HUES48 (cell line): ENCODE measurements around the gene TRPV4.

Experiments
- H3K27ac ChIP-seq: one replicate; pipeline ENCODE4 v1.7.0; 2013; ENCODE audit warnings: low read depth, low read length, inconsistent platforms
- H3K27me3 ChIP-seq: 2 replicates; pipeline ENCODE4 v1.6.1; 2013; ENCODE audit warnings: mild to moderate bottlenecking, low read length; ENCODE audit not compliant: control insufficient read depth, insufficient read depth
- H3K36me3 ChIP-seq: 2 replicates; pipeline ENCODE4 v1.6.1; 2013; ENCODE audit warnings: low read length; ENCODE audit not compliant: control insufficient read depth, insufficient read depth
- H3K4me1 ChIP-seq: 2 replicates; pipeline ENCODE4 v1.6.1; 2013; ENCODE audit warnings: mild to moderate bottlenecking, low read length; ENCODE audit not compliant: control insufficient read depth, insufficient read depth
- H3K4me3 ChIP-seq: 2 replicates; pipeline ENCODE4 v1.5.1; 2013; ENCODE audit warnings: mild to moderate bottlenecking, low read depth, low read length
- H3K9ac ChIP-seq: 2 replicates; pipeline ENCODE4 v1.6.1; 2013; ENCODE audit warnings: mild to moderate bottlenecking, low read depth, low read length, moderate library complexity
- H3K9me3 ChIP-seq: 2 replicates; pipeline ENCODE4 v1.6.1; 2013; ENCODE audit warnings: low read length; ENCODE audit not compliant: control insufficient read depth, insufficient read depth

Gene TRPV4

GRCh38 chr12:109767991-109768900, 65.0 kb downstream of the TRPV4 start:
- Histone ChIP-seq H3K4me1 (no peaks in the 10 kb centered on the region), H3K36me3 (no peaks in the 10 kb centered on the region), H3K27ac (no peak overlapping the region), H3K4me3 (no peak overlapping the region), H3K9ac (no peak overlapping the region), H3K9me3 (no peaks in the 10 kb centered on the region), H3K27me3 (no peaks in the 10 kb centered on the region)

- Histone ChIP-seq H3K27ac (no peak overlapping the region), H3K4me3 (no peak overlapping the region), H3K27me3 (no peaks in the 10 kb centered on the region), H3K36me3 (no peaks in the 10 kb centered on the region), H3K9ac (no peak overlapping the region), H3K9me3 (no peaks in the 10 kb centered on the region), H3K4me1 (no peaks in the 10 kb centered on the region)
Observed at GRCh38 chr12:109767456-109767855, 65.7 kb downstream of the TRPV4 start.

GRCh38 chr12:109766251-109766778, 66.9 kb downstream of the TRPV4 start:
- H3K4me3 ChIP-seq: no peak overlapping the region

GRCh38 chr12:109765446-109765810, 67.8 kb downstream of the TRPV4 start:
- no peak overlapping the region for H3K27ac ChIP-seq

More at GRCh38 chr12:109766251-109766778, 66.9 kb downstream of the TRPV4 start:
- Histone ChIP-seq H3K36me3 (no peaks in the 10 kb centered on the region), H3K9me3 (no peaks in the 10 kb centered on the region), H3K27ac (no peak overlapping the region), H3K4me1 (no peaks in the 10 kb centered on the region), H3K9ac (no peak overlapping the region), H3K27me3 (no peaks in the 10 kb centered on the region)

GRCh38 chr12:109764776-109765445, 68.3 kb downstream of the TRPV4 start:
- no peaks in the 10 kb centered on the region for H3K9me3 ChIP-seq
- H3K27ac ChIP-seq: no peak overlapping the region
- H3K27me3 ChIP-seq: no peaks in the 10 kb centered on the region
- H3K4me3 ChIP-seq: no peak overlapping the region
- H3K36me3 ChIP-seq: no peaks in the 10 kb centered on the region
- H3K4me1 ChIP-seq: no peaks in the 10 kb centered on the region
- H3K9ac ChIP-seq: no peak overlapping the region

More at GRCh38 chr12:109765446-109765810, 67.8 kb downstream of the TRPV4 start:
- Histone ChIP-seq H3K4me1 (no peaks in the 10 kb centered on the region), H3K9me3 (no peaks in the 10 kb centered on the region), H3K27me3 (no peaks in the 10 kb centered on the region), H3K36me3 (no peaks in the 10 kb centered on the region), H3K4me3 (no peak overlapping the region), H3K9ac (no peak overlapping the region)

GRCh38 chr12:109764123-109764522, 69.1 kb downstream of the TRPV4 start:
- Histone ChIP-seq H3K27ac (no peak overlapping the region), H3K4me3 (no peak overlapping the region), H3K4me1 (no peaks in the 10 kb centered on the region; the same call in 1 of the 2 replicates), H3K36me3 (no peaks in the 10 kb centered on the region), H3K27me3 (no peaks in the 10 kb centered on the region), H3K9me3 (no peaks in the 10 kb centered on the region), H3K9ac (no peak overlapping the region)

GRCh38 chr12:109763201-109763841, 69.9 kb downstream of the TRPV4 start:
- Histone ChIP-seq H3K27ac (no peak overlapping the region), H3K4me1 (peaks cover 5% of the 10 kb centered on the region; the same call in 1 of the 2 replicates), H3K36me3 (no peaks in the 10 kb centered on the region), H3K9ac (no peak overlapping the region), H3K4me3 (no peak overlapping the region), H3K9me3 (no peaks in the 10 kb centered on the region), H3K27me3 (no peaks in the 10 kb centered on the region)

GRCh38 chr12:109762673-109763191, 70.5 kb downstream of the TRPV4 start:
- Histone ChIP-seq H3K9ac (no peak overlapping the region), H3K27ac (no peak overlapping the region), H3K36me3 (no peaks in the 10 kb centered on the region)

GRCh38 chr12:109762071-109762672, 71.0 kb downstream of the TRPV4 start:
- peaks cover 9% of the 10 kb centered on the region; the same call in 1 of the 2 replicates for H3K4me1 ChIP-seq
- no peak overlapping the region for H3K4me3 ChIP-seq
- H3K27me3 ChIP-seq: no peaks in the 10 kb centered on the region
- H3K27ac ChIP-seq: no peak overlapping the region
- no peak overlapping the region for H3K9ac ChIP-seq
- no peaks in the 10 kb centered on the region for H3K9me3 ChIP-seq
- no peaks in the 10 kb centered on the region for H3K36me3 ChIP-seq

More at GRCh38 chr12:109762673-109763191, 70.5 kb downstream of the TRPV4 start:
- H3K4me1 ChIP-seq: peaks cover 9% of the 10 kb centered on the region; the same call in 1 of the 2 replicates
- H3K27me3 ChIP-seq: no peaks in the 10 kb centered on the region
- H3K4me3 ChIP-seq: no peak overlapping the region
- no peaks in the 10 kb centered on the region for H3K9me3 ChIP-seq
